K562 (cell line): Measurements from ENCODE around the gene CNRIP1. TPM values are rescaled to one million over a fixed set of nuclear protein-coding genes. Genes with fewer than 3 reads are reported as not detected.

Experiments used
- ESRRB ChIP-seq: fragments of 250-450 bp; sonication (Bioruptor Pico); IDR thresholded peaks from 2 replicates; pipeline ENCODE4 v1.5.0; 2020; ENCODE audit warnings: mild to moderate bottlenecking, moderate library complexity, borderline replicate concordance
- JUND ChIP-seq, 2 experiments: IDR thresholded peaks; 2 replicates in 1 of 2; 3 replicates in 1 of 2; pipeline ENCODE4 v1.6.1; 2011; ENCODE audit warnings: borderline replicate concordance in 2 of 2, low read depth in 2 of 2, low read length in 2 of 2, improper control_type of control experiment in 1 of 2, missing biosample characterization in 1 of 2, missing genetic modification characterization in 1 of 2, missing genetic modification reagents in 1 of 2
- MBD2 ChIP-seq: sonication (generic); IDR thresholded peaks from 2 replicates; pipeline ENCODE4 v1.6.1; 2016; ENCODE audit warnings: low read depth, borderline replicate concordance
- RBBP5 ChIP-seq: fragments of 200-600 bp; sonication (generic); IDR thresholded peaks from 2 replicates; pipeline ENCODE4 v1.6.1; 2012; ENCODE audit warnings: borderline replicate concordance, mild to moderate bottlenecking, low read length, control low read depth, inconsistent platforms; ENCODE audit not compliant: insufficient read depth, poor library complexity, severe bottlenecking
- RBM39 ChIP-seq: fragments of 200-400 bp; formaldehyde crosslinking; optimal IDR thresholded peaks from 2 replicates; pipeline ENCODE3; 2018; ENCODE audit warnings: low read depth, low read length
- SIN3B ChIP-seq: fragments of 450-650 bp; IDR thresholded peaks from 2 replicates; pipeline ENCODE4 v1.6.1; 2017; ENCODE audit warnings: low read depth, mild to moderate bottlenecking, moderate library complexity
- ZNF444 ChIP-seq: fragments of 250-450 bp; sonication (Bioruptor Pico); IDR thresholded peaks from 2 replicates; pipeline ENCODE4 v1.4.0; 2020; ENCODE audit warnings: mild to moderate bottlenecking, moderate library complexity
- ZNF830 ChIP-seq: fragments of 250-450 bp; sonication (Bioruptor Pico); IDR thresholded peaks from 2 replicates; pipeline ENCODE4 v1.5.0; 2021; ENCODE audit warnings: mild to moderate bottlenecking
- polyA plus RNA-seq, 8 experiments: library from polyadenylated mRNA; depleted of rRNA in 4 of 8; stranded (reverse) in 5 of 8; unstranded in 3 of 8; fragments of >200 nt; fragmentation: Nextera tagmentation in 2 of 8; fragmentation: Illumina TruSeq in 1 of 8; extraction: Ambion mirVana in 2 of 8; extraction: Trizol in 1 of 8; gene quantifications; 2 replicates each; pipeline versions ENCODE4 v1.2.1 to v1.2.3, GENCODE V29; 2011 to 2014; ENCODE audit warnings: inconsistent platforms in 1 of 8, missing spikeins in 1 of 8
- total RNA-seq, 7 experiments: library from RNA; depleted of rRNA in 6 of 7; stranded (reverse); fragments of >200 nt in 6 of 7; fragmentation: Illumina TruSeq in 2 of 7; extraction: Trizol in 2 of 7; gene quantifications; 2 replicates each; pipeline versions ENCODE4 v1.2.1 to v1.2.3, GENCODE V29; 2011 to 2021; ENCODE audit warnings: low replicate concordance in 1 of 7
- TF ChIP-seq, protein P1 (sequence below): fragments of 250-450 bp; sonication (Bioruptor Pico); IDR thresholded peaks from 2 replicates; pipeline ENCODE4 v1.8.0; 2021; ENCODE audit warnings: borderline replicate concordance, mild to moderate bottlenecking, moderate library complexity; ENCODE audit not compliant: poor library complexity, severe bottlenecking
- TF ChIP-seq, protein P2 (sequence below), 2 experiments: fragments of 450-650 bp in 1 of 2; sonication (generic) in 1 of 2; formaldehyde crosslinking in 1 of 2; IDR thresholded peaks; 2 replicates each; pipeline versions ENCODE4 v1.7.1 to v1.9.0; 2016 to 2022; ENCODE audit warnings: inconsistent platforms in 1 of 2, mild to moderate bottlenecking in 1 of 2, missing genetic modification reagents in 1 of 2
- TF ChIP-seq, protein P3 (sequence below): sonication (generic); formaldehyde crosslinking; IDR thresholded peaks from 2 replicates; pipeline ENCODE4 v1.8.0; 2022; ENCODE audit warnings: missing genetic modification reagents, mild to moderate bottlenecking, moderate library complexity, borderline replicate concordance
- TF ChIP-seq, protein P4 (sequence below): conservative IDR thresholded peaks from 2 replicates; pipeline ENCODE4 v1.6.1; 2011; ENCODE audit warnings: low read depth, mild to moderate bottlenecking, low read length; ENCODE audit not compliant: control insufficient read depth

Gene CNRIP1
- total and polyA plus RNA-seq, 9 of the 15 experiments (the other 6 are each of a cell fraction or from before 2014, with no cell fraction given) = 0.59 to 2.1 (median 1.5) TPM

DNA sequence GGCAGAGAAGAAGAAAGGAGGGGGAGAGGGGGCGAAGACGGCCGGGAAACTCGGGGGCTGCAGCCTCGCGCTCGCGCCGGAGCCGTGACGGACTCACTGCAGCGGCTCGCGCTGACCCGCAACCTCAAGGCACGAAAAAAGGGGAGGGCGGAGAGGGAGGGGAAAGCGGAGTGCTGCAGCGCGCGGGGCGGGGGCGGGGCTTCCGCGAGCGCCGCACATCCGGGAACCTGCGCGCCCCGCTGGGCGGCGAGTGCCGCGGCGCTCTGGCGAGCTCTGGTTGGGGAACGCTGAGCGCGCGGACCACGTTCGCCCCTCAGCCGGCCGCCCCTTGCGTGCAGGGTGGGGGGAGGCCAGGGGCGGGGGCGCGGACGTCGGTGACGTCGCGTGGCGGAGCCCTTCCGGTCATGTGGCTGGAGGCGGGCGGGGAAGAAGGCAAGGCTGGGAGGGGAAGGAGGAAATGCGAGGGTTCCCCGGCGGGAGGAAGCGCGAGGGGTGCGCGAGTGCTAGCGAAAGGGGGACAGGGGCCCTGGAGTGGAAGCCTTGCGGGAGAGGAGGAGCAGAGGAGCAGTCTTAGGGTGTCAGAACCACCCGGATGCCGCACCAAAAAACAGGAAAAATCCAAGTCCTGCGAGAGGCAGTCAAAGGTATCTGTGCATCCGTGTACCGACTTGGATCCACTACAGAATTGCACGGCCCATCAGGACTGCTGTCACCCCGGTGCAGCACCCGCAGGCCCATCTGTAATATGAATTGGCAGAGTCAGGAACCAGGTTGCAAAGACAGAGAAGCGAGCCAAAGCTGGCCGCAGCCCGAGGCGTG is 67.1 kb downstream of the CNRIP1 start, which contains the start of gene PPP3R1 (continued):
- TF ChIP-seq JUND (IDR thresholded peaks at IDR 0.05; ENCODE audit: borderline replicate concordance, low read depth, low read length) (peak; percentile 38), JUND (tag; IDR thresholded peaks at IDR 0.05; ENCODE audit: borderline replicate concordance, low read depth, low read length) (peak; percentile 29; the same call in 1 of the 3 replicates), RBM39 (peak; percentile 81), RBBP5 (peak; percentile 85), ZNF444 (CRISPR knock-in tag) (peak; percentile 94), ESRRB (CRISPR knock-in tag) (peak; percentile 61; the same call in 1 of the 2 replicates), ZNF830 (CRISPR knock-in tag) (no peak), SIN3B (no peak), MBD2 (peak; percentile 21)
- TF ChIP-seq, protein P1, sequence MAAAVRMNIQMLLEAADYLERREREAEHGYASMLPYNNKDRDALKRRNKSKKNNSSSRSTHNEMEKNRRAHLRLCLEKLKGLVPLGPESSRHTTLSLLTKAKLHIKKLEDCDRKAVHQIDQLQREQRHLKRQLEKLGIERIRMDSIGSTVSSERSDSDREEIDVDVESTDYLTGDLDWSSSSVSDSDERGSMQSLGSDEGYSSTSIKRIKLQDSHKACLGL (CRISPR knock-in tag) = no peak
- TF ChIP-seq, protein P2, sequence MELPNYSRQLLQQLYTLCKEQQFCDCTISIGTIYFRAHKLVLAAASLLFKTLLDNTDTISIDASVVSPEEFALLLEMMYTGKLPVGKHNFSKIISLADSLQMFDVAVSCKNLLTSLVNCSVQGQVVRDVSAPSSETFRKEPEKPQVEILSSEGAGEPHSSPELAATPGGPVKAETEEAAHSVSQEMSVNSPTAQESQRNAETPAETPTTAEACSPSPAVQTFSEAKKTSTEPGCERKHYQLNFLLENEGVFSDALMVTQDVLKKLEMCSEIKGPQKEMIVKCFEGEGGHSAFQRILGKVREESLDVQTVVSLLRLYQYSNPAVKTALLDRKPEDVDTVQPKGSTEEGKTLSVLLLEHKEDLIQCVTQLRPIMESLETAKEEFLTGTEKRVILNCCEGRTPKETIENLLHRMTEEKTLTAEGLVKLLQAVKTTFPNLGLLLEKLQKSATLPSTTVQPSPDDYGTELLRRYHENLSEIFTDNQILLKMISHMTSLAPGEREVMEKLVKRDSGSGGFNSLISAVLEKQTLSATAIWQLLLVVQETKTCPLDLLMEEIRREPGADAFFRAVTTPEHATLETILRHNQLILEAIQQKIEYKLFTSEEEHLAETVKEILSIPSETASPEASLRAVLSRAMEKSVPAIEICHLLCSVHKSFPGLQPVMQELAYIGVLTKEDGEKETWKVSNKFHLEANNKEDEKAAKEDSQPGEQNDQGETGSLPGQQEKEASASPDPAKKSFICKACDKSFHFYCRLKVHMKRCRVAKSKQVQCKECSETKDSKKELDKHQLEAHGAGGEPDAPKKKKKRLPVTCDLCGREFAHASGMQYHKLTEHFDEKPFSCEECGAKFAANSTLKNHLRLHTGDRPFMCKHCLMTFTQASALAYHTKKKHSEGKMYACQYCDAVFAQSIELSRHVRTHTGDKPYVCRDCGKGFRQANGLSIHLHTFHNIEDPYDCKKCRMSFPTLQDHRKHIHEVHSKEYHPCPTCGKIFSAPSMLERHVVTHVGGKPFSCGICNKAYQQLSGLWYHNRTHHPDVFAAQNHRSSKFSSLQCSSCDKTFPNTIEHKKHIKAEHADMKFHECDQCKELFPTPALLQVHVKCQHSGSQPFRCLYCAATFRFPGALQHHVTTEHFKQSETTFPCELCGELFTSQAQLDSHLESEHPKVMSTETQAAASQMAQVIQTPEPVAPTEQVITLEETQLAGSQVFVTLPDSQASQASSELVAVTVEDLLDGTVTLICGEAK (IDR thresholded peaks at IDR 0.05) = peak; percentile 78
- TF ChIP-seq, protein P2 (CRISPR knock-in tag; IDR thresholded peaks at IDR 0.05) = no peak
- TF ChIP-seq, protein P3, sequence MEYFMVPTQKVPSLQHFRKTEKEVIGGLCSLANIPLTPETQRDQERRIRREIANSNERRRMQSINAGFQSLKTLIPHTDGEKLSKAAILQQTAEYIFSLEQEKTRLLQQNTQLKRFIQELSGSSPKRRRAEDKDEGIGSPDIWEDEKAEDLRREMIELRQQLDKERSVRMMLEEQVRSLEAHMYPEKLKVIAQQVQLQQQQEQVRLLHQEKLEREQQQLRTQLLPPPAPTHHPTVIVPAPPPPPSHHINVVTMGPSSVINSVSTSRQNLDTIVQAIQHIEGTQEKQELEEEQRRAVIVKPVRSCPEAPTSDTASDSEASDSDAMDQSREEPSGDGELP (CRISPR knock-in tag) = peak; percentile 76
- TF ChIP-seq, protein P4, sequence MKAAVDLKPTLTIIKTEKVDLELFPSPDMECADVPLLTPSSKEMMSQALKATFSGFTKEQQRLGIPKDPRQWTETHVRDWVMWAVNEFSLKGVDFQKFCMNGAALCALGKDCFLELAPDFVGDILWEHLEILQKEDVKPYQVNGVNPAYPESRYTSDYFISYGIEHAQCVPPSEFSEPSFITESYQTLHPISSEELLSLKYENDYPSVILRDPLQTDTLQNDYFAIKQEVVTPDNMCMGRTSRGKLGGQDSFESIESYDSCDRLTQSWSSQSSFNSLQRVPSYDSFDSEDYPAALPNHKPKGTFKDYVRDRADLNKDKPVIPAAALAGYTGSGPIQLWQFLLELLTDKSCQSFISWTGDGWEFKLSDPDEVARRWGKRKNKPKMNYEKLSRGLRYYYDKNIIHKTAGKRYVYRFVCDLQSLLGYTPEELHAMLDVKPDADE = peak; percentile 80; the same call in 1 of the 2 replicates
